GM23338 (cell line): ENCODE measurements around the gene ITGB1BP2. TPM values are rescaled to one million over a fixed set of nuclear protein-coding genes. Genes with fewer than 3 reads are reported as not detected.
"Not testable (repeated sequence)": the region's sequence is repeated elsewhere in the genome, so short reads cannot be mapped to it uniquely, and the experiment has no call there.

Experiments
- ATAC-seq: fragments of 200-7000 bp; cut with Tn5 transposase; 3 replicates; pipeline ENCODE4 v1.9.1; 2020
- DNase-seq: peaks from one replicate; pipeline ENCODE4 v3.0.0-alpha.2; 2015; ENCODE audit warnings: low spot score
- H2AFZ ChIP-seq: fragments of 200-600 bp; sonication (generic); 2 replicates; pipeline ENCODE4 v1.8.0; 2016; ENCODE audit warnings: antibody characterized with exemption, mild to moderate bottlenecking, moderate library complexity
- H3F3A ChIP-seq: fragments of 200-600 bp; sonication (generic); replicated peaks from 2 replicates; pipeline ENCODE4 v1.8.0; 2017; ENCODE audit warnings: antibody characterized with exemption, mixed run types, low read depth
- H3K27ac ChIP-seq: fragments of 200-600 bp; sonication (generic); 2 replicates; pipeline ENCODE4 v1.6.1; 2016; ENCODE audit warnings: low read depth
- H3K27me3 ChIP-seq: fragments of 200-600 bp; sonication (generic); 2 replicates; pipeline ENCODE4 v1.8.0; 2016; ENCODE audit warnings: mild to moderate bottlenecking, mixed run types, moderate library complexity; ENCODE audit not compliant: insufficient read depth
- H3K36me3 ChIP-seq: fragments of 200-600 bp; sonication (generic); 2 replicates; pipeline ENCODE4 v1.8.0; 2016; ENCODE audit warnings: mild to moderate bottlenecking; ENCODE audit not compliant: insufficient read depth
- H3K4me1 ChIP-seq: fragments of 200-600 bp; sonication (generic); 2 replicates; pipeline ENCODE4 v1.8.0; 2016; ENCODE audit warnings: mild to moderate bottlenecking, moderate library complexity; ENCODE audit not compliant: insufficient read depth
- H3K4me2 ChIP-seq: fragments of 200-600 bp; sonication (generic); 2 replicates; pipeline ENCODE4 v1.7.1; 2017; ENCODE audit warnings: mixed run types
- H3K4me3 ChIP-seq: fragments of 200-600 bp; sonication (generic); 2 replicates; pipeline ENCODE4 v1.6.1; 2016; ENCODE audit warnings: mixed run types
- H3K79me2 ChIP-seq: fragments of 200-600 bp; sonication (generic); replicated peaks from 2 replicates; pipeline ENCODE4 v1.8.0; 2017; ENCODE audit warnings: mild to moderate bottlenecking; ENCODE audit not compliant: insufficient read depth
- H3K9me2 ChIP-seq: fragments of 200-600 bp; sonication (generic); 2 replicates; pipeline ENCODE4 v1.8.0; 2017; ENCODE audit not compliant: insufficient read depth
- H4K20me1 ChIP-seq: fragments of 200-600 bp; sonication (generic); replicated peaks from 2 replicates; pipeline ENCODE4 v1.8.0; 2017; ENCODE audit warnings: mild to moderate bottlenecking; ENCODE audit not compliant: insufficient read depth
- H3K27ac Mint-ChIP-seq: 2 replicates; pipeline ENCODE4 v1.8.0; 2020; ENCODE audit warnings: inconsistent platforms, mild to moderate bottlenecking, moderate library complexity, mixed read lengths
- H3K27me3 Mint-ChIP-seq: 3 replicates; pipeline ENCODE4 v1.8.0; 2022; ENCODE audit warnings: low read depth, mild to moderate bottlenecking, moderate library complexity, mixed read lengths, inconsistent platforms; ENCODE audit not compliant: insufficient read depth, poor library complexity
- H3K36me3 Mint-ChIP-seq: 3 replicates; pipeline ENCODE4 v1.8.0; 2021; ENCODE audit warnings: low read depth, mild to moderate bottlenecking, inconsistent platforms, moderate library complexity, mixed read lengths
- H3K4me1 Mint-ChIP-seq: 3 replicates; pipeline ENCODE4 v1.8.0; 2020; ENCODE audit warnings: mild to moderate bottlenecking, inconsistent platforms, mixed read lengths
- H3K4me3 Mint-ChIP-seq: 3 replicates; pipeline ENCODE4 v1.8.0; 2021; ENCODE audit warnings: moderate library complexity, mild to moderate bottlenecking, inconsistent platforms, mixed read lengths
- H3K9me3 Mint-ChIP-seq: 3 replicates; pipeline ENCODE4 v1.8.0; 2020; ENCODE audit warnings: moderate library complexity, mild to moderate bottlenecking, inconsistent platforms, mixed read lengths
- EZH2 ChIP-seq: fragments of 200-600 bp; sonication (generic); IDR thresholded peaks from one replicate; pipeline ENCODE4 v1.8.0; 2017; ENCODE audit warnings: antibody characterized with exemption, mild to moderate bottlenecking, low read depth; ENCODE audit not compliant: unreplicated experiment
- polyA plus RNA-seq: library from polyadenylated mRNA; unstranded; fragments of >200 nt; fragmentation: Nextera tagmentation; extraction: Ambion mirVana; gene quantifications from 2 replicates; pipeline ENCODE4 v1.2.1, GENCODE V29; 2016
- total RNA-seq: library from RNA; depleted of rRNA; stranded (reverse); fragments of >200 nt; shearing (Covaris generic); gene quantifications from 2 replicates; pipeline ENCODE4 v1.2.3, GENCODE V29; 2014
- TF ChIP-seq, protein P1 (sequence below): fragments of 250-450 bp; sonication (Bioruptor Pico); IDR thresholded peaks from 2 replicates; pipeline ENCODE4 v1.5.0; 2020; ENCODE audit warnings: mild to moderate bottlenecking, moderate library complexity
- TF ChIP-seq, protein P2 (sequence below): IDR thresholded peaks from one replicate; pipeline ENCODE4 v1.6.1; 2018; ENCODE audit warnings: antibody characterized with exemption; ENCODE audit not compliant: unreplicated experiment

The ITGB1BP2 gene
- total and polyA plus RNA-seq, 2 experiments from 2014 or later = 2.0 to 10.9 TPM

DNA sequence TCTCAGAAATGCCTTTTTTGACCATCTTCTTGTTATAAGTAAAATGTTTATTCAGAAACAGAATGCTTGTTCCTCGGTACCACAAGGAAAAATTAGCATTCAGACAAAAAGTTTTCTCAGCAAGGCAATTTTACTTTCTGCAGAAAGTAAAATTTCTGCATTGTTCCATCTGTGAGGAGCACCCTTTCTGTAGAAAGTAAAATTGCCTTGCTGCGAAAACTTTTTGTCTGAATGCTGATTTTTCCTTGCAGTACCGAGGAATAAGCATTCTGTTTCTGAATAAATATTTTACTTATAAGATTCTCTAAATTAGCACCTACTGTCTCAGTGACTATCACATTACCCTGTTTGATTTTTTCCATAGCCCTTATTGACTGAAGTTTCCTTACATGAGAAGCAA is 24.8 kb downstream of the ITGB1BP2 start (continued):
- TF ChIP-seq, protein P1, sequence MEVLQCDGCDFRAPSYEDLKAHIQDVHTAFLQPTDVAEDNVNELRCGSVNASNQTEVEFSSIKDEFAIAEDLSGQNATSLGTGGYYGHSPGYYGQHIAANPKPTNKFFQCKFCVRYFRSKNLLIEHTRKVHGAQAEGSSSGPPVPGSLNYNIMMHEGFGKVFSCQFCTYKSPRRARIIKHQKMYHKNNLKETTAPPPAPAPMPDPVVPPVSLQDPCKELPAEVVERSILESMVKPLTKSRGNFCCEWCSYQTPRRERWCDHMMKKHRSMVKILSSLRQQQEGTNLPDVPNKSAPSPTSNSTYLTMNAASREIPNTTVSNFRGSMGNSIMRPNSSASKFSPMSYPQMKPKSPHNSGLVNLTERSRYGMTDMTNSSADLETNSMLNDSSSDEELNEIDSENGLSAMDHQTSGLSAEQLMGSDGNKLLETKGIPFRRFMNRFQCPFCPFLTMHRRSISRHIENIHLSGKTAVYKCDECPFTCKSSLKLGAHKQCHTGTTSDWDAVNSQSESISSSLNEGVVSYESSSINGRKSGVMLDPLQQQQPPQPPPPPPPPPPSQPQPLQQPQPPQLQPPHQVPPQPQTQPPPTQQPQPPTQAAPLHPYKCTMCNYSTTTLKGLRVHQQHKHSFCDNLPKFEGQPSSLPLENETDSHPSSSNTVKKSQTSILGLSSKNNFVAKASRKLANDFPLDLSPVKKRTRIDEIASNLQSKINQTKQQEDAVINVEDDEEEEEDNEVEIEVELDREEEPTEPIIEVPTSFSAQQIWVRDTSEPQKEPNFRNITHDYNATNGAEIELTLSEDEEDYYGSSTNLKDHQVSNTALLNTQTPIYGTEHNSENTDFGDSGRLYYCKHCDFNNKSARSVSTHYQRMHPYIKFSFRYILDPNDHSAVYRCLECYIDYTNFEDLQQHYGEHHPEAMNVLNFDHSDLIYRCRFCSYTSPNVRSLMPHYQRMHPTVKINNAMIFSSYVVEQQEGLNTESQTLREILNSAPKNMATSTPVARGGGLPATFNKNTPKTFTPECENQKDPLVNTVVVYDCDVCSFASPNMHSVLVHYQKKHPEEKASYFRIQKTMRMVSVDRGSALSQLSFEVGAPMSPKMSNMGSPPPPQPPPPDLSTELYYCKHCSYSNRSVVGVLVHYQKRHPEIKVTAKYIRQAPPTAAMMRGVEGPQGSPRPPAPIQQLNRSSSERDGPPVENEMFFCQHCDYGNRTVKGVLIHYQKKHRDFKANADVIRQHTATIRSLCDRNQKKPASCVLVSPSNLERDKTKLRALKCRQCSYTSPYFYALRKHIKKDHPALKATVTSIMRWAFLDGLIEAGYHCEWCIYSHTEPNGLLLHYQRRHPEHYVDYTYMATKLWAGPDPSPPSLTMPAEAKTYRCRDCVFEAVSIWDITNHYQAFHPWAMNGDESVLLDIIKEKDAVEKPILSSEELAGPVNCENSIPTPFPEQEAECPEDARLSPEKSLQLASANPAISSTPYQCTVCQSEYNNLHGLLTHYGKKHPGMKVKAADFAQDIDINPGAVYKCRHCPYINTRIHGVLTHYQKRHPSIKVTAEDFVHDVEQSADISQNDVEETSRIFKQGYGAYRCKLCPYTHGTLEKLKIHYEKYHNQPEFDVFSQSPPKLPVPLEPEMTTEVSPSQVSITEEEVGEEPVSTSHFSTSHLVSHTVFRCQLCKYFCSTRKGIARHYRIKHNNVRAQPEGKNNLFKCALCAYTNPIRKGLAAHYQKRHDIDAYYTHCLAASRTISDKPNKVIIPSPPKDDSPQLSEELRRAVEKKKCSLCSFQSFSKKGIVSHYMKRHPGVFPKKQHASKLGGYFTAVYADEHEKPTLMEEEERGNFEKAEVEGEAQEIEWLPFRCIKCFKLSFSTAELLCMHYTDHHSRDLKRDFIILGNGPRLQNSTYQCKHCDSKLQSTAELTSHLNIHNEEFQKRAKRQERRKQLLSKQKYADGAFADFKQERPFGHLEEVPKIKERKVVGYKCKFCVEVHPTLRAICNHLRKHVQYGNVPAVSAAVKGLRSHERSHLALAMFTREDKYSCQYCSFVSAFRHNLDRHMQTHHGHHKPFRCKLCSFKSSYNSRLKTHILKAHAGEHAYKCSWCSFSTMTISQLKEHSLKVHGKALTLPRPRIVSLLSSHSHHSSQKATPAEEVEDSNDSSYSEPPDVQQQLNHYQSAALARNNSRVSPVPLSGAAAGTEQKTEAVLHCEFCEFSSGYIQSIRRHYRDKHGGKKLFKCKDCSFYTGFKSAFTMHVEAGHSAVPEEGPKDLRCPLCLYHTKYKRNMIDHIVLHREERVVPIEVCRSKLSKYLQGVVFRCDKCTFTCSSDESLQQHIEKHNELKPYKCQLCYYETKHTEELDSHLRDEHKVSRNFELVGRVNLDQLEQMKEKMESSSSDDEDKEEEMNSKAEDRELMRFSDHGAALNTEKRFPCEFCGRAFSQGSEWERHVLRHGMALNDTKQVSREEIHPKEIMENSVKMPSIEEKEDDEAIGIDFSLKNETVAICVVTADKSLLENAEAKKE = no peak
- TF ChIP-seq, protein P2, sequence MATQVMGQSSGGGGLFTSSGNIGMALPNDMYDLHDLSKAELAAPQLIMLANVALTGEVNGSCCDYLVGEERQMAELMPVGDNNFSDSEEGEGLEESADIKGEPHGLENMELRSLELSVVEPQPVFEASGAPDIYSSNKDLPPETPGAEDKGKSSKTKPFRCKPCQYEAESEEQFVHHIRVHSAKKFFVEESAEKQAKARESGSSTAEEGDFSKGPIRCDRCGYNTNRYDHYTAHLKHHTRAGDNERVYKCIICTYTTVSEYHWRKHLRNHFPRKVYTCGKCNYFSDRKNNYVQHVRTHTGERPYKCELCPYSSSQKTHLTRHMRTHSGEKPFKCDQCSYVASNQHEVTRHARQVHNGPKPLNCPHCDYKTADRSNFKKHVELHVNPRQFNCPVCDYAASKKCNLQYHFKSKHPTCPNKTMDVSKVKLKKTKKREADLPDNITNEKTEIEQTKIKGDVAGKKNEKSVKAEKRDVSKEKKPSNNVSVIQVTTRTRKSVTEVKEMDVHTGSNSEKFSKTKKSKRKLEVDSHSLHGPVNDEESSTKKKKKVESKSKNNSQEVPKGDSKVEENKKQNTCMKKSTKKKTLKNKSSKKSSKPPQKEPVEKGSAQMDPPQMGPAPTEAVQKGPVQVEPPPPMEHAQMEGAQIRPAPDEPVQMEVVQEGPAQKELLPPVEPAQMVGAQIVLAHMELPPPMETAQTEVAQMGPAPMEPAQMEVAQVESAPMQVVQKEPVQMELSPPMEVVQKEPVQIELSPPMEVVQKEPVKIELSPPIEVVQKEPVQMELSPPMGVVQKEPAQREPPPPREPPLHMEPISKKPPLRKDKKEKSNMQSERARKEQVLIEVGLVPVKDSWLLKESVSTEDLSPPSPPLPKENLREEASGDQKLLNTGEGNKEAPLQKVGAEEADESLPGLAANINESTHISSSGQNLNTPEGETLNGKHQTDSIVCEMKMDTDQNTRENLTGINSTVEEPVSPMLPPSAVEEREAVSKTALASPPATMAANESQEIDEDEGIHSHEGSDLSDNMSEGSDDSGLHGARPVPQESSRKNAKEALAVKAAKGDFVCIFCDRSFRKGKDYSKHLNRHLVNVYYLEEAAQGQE = no peak
- no peak for TF ChIP-seq EZH2

DNA sequence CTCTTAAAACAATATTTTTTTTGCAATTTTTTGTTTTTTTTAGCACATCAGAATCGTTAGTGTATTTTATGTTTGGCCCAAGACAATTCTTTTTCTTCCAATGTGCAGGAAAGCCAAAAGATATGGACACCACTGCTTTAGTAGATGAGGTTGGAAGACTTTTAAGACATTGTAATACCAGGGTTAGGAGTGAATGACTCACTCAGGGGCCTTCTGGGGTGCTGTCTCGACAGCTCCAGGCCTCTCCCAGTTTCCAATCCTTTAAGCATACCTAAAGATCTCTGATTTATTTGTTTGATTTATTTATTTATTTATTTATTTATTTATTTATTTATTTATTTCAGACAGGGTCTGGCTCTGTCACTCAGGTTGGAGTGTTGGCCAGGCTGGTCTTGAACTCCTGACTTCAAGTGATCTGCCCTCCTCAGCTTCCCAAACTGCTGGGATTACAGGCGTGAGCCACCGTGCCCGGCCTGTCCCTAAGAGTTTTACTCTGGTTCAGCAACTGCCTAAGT is 47.7 kb downstream of the ITGB1BP2 start:
- not testable (repeated sequence) for H3K9me3 Mint-ChIP-seq, H3K27me3 Mint-ChIP-seq, H3K4me1 Mint-ChIP-seq, H3K4me2 ChIP-seq, H3K79me2 ChIP-seq, H3K4me1 ChIP-seq, H3K36me3 ChIP-seq, H3K27ac ChIP-seq, H3K27ac Mint-ChIP-seq, H3F3A ChIP-seq, ATAC-seq, DNase-seq, H3K4me3 Mint-ChIP-seq, H3K4me3 ChIP-seq, H3K36me3 Mint-ChIP-seq, H2AFZ ChIP-seq, H4K20me1 ChIP-seq, H3K27me3 ChIP-seq, H3K9me2 ChIP-seq
